GM12891 (cell line): ENCODE measurements around the gene TBX4.

Experiments
- DNase-seq: peaks from one replicate; pipeline ENCODE4 v3.0.0; 2011; ENCODE audit warnings: low spot score; ENCODE audit not compliant: insufficient read length
- FAIRE-seq: peaks from 2 replicates; lab custom pipeline; 2011; peaks lifted over from hg19 to GRCh38; lab: Jason Lieb, UNC
- PAX5 ChIP-seq: IDR thresholded peaks from 2 replicates; pipeline ENCODE4 v1.6.1; 2011; ENCODE audit warnings: low read length, moderate library complexity, mild to moderate bottlenecking; ENCODE audit not compliant: insufficient read depth, severe bottlenecking
- POLR2A ChIP-seq: IDR thresholded peaks from 2 replicates; pipeline ENCODE4 v1.6.1; 2011; ENCODE audit warnings: low read depth, low read length, control low read depth
- POLR2AphosphoS5 ChIP-seq: IDR thresholded peaks from 2 replicates; pipeline ENCODE4 v1.6.1; 2011; ENCODE audit warnings: low read depth, low read length, control low read depth
- POU2F2 ChIP-seq: IDR thresholded peaks from 2 replicates; pipeline ENCODE4 v1.6.1; 2011; ENCODE audit warnings: low read depth, mild to moderate bottlenecking, control low read depth, low read length, moderate library complexity
- SPI1 ChIP-seq: IDR thresholded peaks from 2 replicates; pipeline ENCODE4 v1.6.1; 2011; ENCODE audit warnings: low read depth, low read length, control low read depth
- TAF1 ChIP-seq: IDR thresholded peaks from 2 replicates; pipeline ENCODE4 v1.6.1; 2011; ENCODE audit warnings: low read depth, low read length, control low read depth

Gene TBX4

GRCh38 chr17:61474934-61475333 is 22.7 kb downstream of the TBX4 start:
- FAIRE-seq (no peak), DNase-seq (no peak)

DNA sequence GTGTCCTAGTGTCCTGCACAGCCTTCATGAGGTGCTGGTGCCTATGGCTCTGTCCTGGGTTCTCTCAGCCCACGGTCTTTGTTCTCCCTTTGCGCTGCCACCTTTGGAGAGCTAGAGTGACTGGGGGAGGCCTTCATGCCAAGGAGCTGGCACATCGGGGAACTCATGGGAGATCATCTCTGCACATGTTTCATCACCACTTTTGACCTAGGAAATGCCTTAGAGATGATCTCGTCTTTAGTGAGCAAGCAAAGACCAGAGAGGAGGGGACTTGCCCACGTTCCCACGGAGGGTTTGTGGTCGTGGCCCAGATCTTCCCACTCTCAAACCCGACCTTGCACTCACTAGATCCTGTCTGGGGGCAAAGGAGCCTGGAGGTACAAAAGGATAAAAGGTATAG is 23.5 kb downstream of the TBX4 start:
- TF ChIP-seq PAX5 (no peak), POU2F2 (no peak), SPI1 (no peak), POLR2A (no peak)
- no peak for FAIRE-seq
- no peak for DNase-seq

More at GRCh38 chr17:61474934-61475333, 22.7 kb downstream of the TBX4 start:
- TF ChIP-seq SPI1: no peak
- TF ChIP-seq TAF1: no peak
- TF ChIP-seq POLR2A: no peak
- no peak for TF ChIP-seq PAX5
- TF ChIP-seq POU2F2: no peak
- TF ChIP-seq POLR2AphosphoS5: no peak

GRCh38 chr17:61476476-61477203 is 24.4 kb downstream of the TBX4 start:
- no peak for TF ChIP-seq TAF1
- no peak for TF ChIP-seq POLR2AphosphoS5
- no peak for TF ChIP-seq PAX5
- no peak for TF ChIP-seq POU2F2
- TF ChIP-seq POLR2A: no peak
- no peak for TF ChIP-seq SPI1
- FAIRE-seq (no peak), DNase-seq (no peak)

DNA sequence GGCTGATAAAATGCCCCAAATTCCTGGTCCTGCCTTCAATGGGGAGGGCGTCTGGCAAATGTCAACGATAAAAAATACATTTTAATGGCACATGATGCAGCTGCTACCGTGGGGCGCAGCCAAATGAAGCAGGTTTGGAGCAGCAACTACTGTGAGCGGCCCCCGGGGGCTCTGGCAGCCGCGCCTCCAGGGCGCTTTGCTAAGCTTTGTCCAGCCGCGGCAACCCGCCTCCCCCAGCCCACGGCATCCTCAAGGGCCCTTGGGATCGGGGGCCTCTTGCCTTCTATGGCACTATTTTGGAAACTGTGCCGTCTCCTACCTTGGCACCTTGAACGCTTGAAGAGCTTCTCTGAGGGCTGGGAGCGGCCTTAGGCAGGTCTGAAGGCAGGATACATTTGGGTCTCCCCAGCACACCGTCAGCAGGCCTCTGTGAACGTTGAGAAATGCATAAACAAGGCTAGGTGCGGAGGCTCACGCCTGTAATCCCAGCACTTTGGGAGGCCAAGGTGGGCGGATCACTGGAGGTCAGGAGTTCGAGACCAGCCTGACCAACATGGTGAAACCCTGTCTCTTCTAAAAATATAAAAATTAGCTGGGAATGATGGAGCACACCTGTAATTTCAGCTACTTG is 25.1 kb downstream of the TBX4 start:
- FAIRE-seq (no peak), DNase-seq (no peak)
- no peak for TF ChIP-seq POLR2AphosphoS5
- TF ChIP-seq POLR2A: no peak
- TF ChIP-seq TAF1: no peak

DNA sequence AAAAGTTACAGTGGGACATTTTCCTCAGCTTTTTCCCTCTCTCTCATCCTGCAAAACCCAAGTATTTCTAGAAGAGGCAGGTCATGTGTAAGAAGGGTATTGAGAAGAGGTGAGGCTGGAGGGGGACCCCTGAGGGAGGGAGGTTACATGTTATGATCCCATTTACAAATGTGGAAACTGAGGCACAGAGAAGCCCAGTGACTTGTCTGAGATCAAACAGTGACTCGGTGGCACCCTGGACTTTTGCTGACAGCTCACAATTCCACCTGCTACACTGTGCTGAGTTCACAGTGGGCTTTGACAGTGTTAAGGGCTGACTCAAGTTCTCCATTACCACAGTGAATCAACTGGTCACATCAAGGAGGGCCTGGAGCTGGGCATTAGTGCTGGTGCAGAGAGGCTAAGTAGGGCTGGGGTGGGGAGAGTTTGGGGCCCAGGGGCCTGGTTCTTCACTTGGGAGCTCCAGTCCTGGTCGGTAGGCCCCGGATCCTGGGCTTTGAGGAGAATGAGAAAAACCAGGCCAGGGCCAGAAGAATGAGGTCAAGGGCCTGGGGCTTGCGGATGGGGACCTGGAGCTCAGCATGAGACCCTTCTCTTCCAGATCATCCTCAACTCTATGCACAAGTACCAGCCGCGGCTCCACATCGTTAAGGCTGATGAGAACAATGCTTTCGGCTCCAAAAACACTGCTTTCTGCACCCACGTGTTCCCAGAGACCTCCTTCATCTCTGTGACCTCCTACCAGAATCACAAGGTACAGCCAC is 26.0 kb downstream of the TBX4 start:
- no peak for DNase-seq
- no peak for TF ChIP-seq SPI1
- no peak for TF ChIP-seq POU2F2
- no peak for TF ChIP-seq TAF1
- no peak for TF ChIP-seq PAX5
- FAIRE-seq: no peak

GRCh38 chr17:61478790-61479492 is 26.7 kb downstream of the TBX4 start:
- TF ChIP-seq POLR2AphosphoS5: no peak
- TF ChIP-seq POU2F2: no peak
- TF ChIP-seq SPI1: no peak
- TF ChIP-seq TAF1: no peak
- no peak for TF ChIP-seq POLR2A
- TF ChIP-seq PAX5: no peak
- no peak for DNase-seq
- no peak for FAIRE-seq

GRCh38 chr17:61479493-61480413 is 27.5 kb downstream of the TBX4 start:
- no peak for DNase-seq
- no peak for FAIRE-seq
- TF ChIP-seq POU2F2: no peak
- TF ChIP-seq PAX5: no peak
- no peak for TF ChIP-seq POLR2A
- no peak for TF ChIP-seq SPI1
- no peak for TF ChIP-seq TAF1
- no peak for TF ChIP-seq POLR2AphosphoS5

DNA sequence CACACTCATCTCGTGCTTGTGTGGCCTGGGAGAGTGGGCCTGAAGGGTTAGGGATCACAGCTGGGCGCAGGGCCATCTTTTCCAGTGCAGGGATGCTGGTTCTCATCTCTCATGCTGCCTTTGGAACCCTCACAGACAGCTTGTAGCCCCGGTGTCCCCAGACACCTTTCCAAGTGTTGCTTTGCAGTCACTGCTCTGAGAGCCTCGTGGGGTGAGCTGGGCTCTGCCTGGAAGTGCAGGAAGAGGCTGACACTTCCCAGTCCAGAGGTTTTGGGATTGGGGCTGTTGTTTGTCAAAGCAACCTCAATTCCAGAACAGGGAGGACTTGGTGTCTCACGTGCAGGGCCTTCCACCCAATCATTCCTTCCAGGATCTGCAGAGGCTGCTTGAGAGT is 28.2 kb downstream of the TBX4 start:
- no peak for TF ChIP-seq POLR2A
- TF ChIP-seq TAF1: no peak
- no peak for TF ChIP-seq POLR2AphosphoS5
- no peak for TF ChIP-seq PAX5
- no peak for TF ChIP-seq POU2F2
- TF ChIP-seq SPI1: no peak
- DNase-seq (no peak), FAIRE-seq (no peak)
